ENCODE results near the gene ACY1.
"Not testable (repeated sequence)": the region's sequence is repeated elsewhere in the genome, so short reads cannot be mapped to it uniquely, and the experiment has no call there.

ACY1 gene

DNA sequence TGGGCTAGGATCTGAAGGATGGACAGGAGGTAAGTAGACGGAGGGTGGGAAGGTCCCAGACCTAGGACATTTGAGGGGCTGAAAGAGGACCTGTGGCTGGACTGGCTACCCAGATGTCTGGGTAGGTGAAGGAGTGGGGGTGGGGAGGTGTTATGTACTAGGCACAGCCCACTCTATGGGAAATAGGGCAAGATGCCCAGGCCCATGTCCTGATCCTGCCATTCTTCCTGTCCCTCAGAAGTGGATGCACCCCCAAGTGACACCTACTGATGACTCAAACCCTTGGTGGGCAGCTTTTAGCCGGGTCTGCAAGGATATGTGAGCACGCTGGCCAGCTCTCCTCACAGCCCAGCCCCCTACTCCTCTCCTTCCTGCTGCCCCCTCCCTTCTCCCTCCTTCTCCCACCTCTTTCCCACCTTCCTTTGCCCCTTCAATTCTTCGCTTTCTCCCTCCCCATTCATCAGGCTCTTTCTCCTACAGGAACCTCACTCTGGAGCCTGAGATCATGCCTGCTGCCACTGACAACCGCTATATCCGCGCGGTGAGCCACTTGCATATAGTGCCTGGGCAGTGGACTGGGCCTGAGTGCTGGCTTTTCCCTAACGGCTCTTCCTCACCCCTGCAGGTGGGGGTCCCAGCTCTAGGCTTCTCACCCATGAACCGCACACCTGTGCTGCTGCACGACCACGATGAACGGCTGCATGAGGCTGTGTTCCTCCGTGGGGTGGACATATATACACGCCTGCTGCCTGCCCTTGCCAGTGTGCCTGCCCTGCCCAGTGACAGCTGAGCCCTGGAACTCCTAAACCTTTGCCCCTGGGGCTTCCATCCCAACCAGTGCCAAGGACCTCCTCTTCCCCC lies 5.2 kb downstream of the ACY1 start:
- Mint-ChIP-seq H3K27ac (peak overlapping the region; percentile 84), H3K4me3 (no peak overlapping the region), H3K27me3 (ENCODE audit: low read depth, poor library complexity) (peaks cover 2% of the 10 kb centered on the region), H3K36me3 (ENCODE audit: low read depth) (peaks cover 21% of the 10 kb centered on the region), H3K4me1 (peaks cover 56% of the 10 kb centered on the region), H3K9me3 (no peaks in the 10 kb centered on the region)
- no peak for DNase-seq
- TF ChIP-seq, protein P1, sequence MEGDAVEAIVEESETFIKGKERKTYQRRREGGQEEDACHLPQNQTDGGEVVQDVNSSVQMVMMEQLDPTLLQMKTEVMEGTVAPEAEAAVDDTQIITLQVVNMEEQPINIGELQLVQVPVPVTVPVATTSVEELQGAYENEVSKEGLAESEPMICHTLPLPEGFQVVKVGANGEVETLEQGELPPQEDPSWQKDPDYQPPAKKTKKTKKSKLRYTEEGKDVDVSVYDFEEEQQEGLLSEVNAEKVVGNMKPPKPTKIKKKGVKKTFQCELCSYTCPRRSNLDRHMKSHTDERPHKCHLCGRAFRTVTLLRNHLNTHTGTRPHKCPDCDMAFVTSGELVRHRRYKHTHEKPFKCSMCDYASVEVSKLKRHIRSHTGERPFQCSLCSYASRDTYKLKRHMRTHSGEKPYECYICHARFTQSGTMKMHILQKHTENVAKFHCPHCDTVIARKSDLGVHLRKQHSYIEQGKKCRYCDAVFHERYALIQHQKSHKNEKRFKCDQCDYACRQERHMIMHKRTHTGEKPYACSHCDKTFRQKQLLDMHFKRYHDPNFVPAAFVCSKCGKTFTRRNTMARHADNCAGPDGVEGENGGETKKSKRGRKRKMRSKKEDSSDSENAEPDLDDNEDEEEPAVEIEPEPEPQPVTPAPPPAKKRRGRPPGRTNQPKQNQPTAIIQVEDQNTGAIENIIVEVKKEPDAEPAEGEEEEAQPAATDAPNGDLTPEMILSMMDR (IDR thresholded peaks at IDR 0.05): no peak

DNA sequence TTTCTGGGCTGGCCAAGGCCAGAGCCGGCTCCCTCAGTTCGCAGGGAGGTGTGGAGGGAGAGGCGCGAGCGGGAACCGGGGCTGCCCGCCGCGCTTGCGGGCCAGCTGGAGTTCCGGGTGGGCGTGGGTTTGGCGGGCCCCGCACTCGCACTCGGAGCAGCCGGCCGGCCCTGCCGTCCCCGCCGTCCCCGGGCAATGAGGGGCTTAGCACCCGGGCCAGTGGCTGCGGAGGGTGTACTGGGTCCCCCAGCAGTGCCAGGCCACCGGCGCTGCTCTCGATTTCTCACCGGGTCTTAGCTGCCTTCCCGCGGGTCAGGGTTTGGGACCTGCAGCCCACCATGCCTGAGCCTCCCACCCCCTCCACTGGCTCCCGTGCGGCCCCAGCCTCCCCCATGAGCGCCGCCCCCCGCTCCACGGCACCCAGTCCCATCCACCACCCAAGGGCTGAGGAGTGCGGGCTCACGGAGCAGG lies 7.2 kb downstream of the ACY1 start:
- not testable (repeated sequence) for H3K9me3 Mint-ChIP-seq; H3K27ac Mint-ChIP-seq; H3K27me3 Mint-ChIP-seq (ENCODE audit: low read depth, poor library complexity); DNase-seq; H3K4me3 Mint-ChIP-seq
- H3K4me1 Mint-ChIP-seq: peaks cover 57% of the 10 kb centered on the region
- H3K36me3 Mint-ChIP-seq (ENCODE audit: low read depth): peaks cover 40% of the 10 kb centered on the region

DNA sequence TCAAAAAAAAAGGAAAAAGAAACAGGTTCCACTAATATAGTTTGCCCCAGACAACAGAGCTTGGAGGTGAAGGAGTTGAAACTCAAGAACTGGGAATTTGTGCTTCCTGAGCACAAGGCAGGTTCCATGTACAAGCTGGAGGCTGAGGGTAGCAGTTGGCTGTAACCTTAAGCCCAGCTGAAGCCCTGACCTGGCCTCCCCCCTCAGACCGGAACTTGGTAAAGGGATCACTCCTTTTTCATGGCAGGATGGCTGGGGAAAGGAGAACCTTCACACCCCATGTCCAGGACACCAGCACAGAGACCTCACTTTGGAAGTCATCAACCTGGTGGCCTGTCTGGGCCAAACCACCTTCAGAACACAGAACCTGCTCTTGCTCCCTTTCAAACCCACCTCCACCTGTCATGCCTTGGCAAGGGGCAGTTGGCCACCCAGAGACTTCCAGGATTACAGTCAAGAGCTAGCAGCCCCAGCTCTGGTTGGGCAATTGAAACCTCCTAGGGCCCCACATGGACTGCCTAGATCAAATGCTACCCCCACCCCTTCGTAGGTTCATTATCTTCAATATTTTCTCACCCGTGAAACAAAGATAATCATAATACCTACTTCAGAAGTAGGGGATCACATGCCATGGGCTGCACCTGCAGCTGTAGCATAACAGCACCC lies 8.8 kb downstream of the ACY1 start:
- H3K4me3 Mint-ChIP-seq: no peak overlapping the region

DNA sequence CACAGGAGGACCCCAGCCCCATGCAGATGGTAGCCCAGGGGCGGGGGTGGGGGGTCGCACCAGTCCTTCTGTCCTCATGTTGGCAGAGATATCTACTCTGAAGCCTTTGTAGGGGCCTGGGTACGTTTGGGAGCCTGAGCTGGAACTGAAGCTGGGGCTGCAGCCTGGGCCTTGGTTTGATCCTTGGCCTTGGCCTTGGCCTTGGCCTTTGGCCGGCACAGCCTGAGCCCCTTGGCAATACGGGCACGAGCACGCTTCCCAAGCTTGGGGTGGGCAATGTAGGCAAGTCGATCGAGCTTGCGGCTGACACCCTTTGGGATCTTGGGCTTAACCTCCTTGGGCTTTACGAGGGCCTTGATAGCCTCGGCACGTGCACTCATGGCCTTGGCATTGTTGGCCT lies 10.3 kb downstream of the ACY1 start:
- DNase-seq; H3K9me3 Mint-ChIP-seq; H3K27ac Mint-ChIP-seq; H3K27me3 Mint-ChIP-seq (ENCODE audit: low read depth, poor library complexity): not testable (repeated sequence)
- peaks cover 43% of the 10 kb centered on the region for H3K36me3 Mint-ChIP-seq (ENCODE audit: low read depth)
- H3K4me3 Mint-ChIP-seq: peak overlapping the region; percentile 97
- H3K4me1 Mint-ChIP-seq: peaks cover 66% of the 10 kb centered on the region

More for the DNA sequence above, 8.8 kb downstream of the ACY1 start:
- Mint-ChIP-seq H3K9me3 (no peaks in the 10 kb centered on the region), H3K27me3 (ENCODE audit: low read depth, poor library complexity) (peaks cover 2% of the 10 kb centered on the region), H3K4me1 (peaks cover 69% of the 10 kb centered on the region), H3K36me3 (ENCODE audit: low read depth) (peaks cover 43% of the 10 kb centered on the region), H3K27ac (peak overlapping the region; percentile 87)
- DNase-seq: no peak
- TF ChIP-seq, protein P1 (IDR thresholded peaks at IDR 0.05): no peak

DNA sequence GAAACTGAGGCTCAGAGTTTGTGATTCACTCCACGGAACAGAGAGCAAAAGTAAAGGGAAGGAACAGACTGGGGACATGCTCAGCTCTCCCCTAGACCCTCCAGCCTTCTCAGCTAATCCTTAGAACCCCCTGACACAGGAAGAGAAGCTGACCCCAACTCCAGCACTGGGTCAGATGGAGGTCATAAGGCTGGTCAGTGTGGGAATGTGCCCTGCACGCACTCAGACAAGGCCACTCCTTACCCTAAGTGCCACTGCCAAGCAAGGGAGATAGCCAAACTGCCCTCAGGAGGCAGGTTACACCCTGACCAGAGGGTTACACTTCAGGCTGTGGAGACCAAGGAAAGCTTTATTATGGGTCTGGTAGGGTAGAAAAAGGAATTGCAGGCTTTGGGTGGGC lies 11.2 kb downstream of the ACY1 start:
- TF ChIP-seq, protein P1 (IDR thresholded peaks at IDR 0.05): no peak
- Mint-ChIP-seq H3K27me3 (ENCODE audit: low read depth, poor library complexity) (peaks cover 7% of the 10 kb centered on the region), H3K4me1 (peaks cover 63% of the 10 kb centered on the region), H3K9me3 (no peaks in the 10 kb centered on the region), H3K4me3 (peak overlapping the region; percentile 97), H3K36me3 (ENCODE audit: low read depth) (peaks cover 43% of the 10 kb centered on the region), H3K27ac (peak overlapping the region; percentile 100)
- DNase-seq: no peak

DNA sequence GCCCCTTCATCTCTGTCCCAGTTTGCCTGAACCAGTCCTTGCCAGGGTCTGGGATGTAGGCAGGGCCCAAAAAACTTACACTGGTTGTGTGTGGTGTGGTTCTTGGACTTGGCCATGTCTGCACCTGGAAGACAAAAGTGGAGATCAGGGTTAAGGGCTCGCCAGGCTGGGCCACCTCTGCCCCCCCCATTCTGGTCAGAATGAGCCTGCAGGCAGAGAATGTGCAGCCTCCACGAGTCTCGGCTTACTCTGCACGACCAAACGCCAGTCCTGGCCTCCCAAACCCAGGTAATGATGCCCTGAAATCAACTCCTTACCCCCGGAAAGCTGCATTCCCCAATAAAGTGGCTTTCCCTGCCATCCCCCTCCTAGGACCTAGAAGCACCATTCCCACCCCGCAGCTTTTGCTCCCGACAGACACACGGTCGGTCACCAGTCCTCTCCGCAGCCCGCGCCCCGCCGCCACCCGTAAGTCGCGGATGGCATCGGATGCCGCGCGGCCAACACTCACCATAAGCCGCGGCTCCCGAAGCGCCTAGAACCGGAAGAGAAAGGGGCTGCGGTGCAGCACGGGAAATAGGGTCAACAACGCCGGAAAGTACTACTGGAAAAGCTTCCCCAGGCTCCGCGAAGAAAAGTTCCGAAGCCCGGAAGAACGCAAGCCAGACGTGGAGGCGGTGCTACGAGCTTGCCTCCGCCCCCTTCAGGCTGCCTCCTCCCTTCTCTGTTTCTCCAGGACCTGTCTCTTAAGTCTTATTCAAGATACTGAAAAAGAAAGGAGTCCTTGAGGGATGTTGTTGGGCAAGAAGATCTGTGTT lies 12.2 kb downstream of the ACY1 start, which contains the start of gene RPL29:
Gene RPL29 (minus strand): TSS at position 550 of the 818 bp plus-strand sequence. CDS start 434 bp downstream, at position 116.
- Mint-ChIP-seq H3K27ac (peak within 1 kb of the TSS; percentile 100), H3K36me3 (ENCODE audit: low read depth) (peaks cover 43% of the 10 kb centered on the region), H3K4me1 (peaks cover 63% of the 10 kb centered on the region), H3K4me3 (peak within 1 kb of the TSS; percentile 97), H3K9me3 (no peaks in the 10 kb centered on the region), H3K27me3 (ENCODE audit: low read depth, poor library complexity) (peaks cover 11% of the 10 kb centered on the region)
- DNase-seq: peak; percentile 84
- TF ChIP-seq, protein P1 (IDR thresholded peaks at IDR 0.05): no peak

Data from nephron progenitor cell (in vitro differentiated cells).